ENCODE data around the gene SHB. TPM values are rescaled to one million over a fixed set of nuclear protein-coding genes. Genes with fewer than 3 reads are reported as not detected.

The SHB gene
- total and polyA plus RNA-seq, 5 donors = 14.5 to 38.9 (median 30.4) TPM

DNA sequence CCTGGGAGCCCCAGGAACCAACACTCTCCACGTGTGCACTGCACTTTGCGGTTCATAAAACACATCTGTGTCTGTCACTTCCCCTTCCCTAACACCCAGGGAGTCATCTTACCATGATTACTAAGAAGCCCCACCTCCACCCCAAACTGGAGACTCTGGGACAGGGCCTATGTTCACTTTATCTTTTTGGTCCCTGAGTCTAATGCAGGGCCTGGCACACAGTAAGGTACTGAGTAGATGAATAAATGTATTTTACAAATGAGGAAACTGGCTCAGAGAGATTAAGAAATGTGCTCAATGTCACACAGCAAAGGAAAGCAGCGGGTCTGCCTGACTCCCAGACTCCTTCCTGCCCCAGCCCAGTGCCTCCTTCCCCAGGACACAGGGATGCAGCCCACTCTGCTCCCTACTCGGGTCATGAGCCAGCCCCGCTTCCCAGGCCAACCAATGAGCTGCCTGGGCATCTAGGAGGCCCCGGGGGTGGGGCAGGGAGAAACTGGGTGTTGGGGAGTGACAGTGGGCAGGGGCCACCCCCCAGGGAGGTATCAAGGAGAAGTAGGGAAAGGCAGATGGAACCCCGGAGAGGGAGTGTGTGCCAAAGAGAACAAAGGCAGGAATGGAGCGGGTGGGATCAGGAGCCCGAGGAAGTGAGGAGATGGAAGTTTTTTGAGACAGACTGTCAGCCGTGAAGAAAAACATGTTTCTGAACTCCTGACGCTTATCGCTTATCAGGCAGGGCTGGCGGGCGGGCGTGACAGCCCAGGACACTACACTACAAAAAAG is 30.5 kb downstream of the SHB start:
- Histone ChIP-seq H3K9me3 (ENCODE audit: control insufficient read depth, low read length) (no peaks in the 10 kb centered on the region), H3K4me3 (ENCODE audit: low read length) (no peak overlapping the region), H3K27me3 (ENCODE audit: control insufficient read depth, insufficient read depth) (no peaks in the 10 kb centered on the region), H3K27ac (ENCODE audit: low read length) (peak overlapping the region; percentile 54), H3K4me1 (ENCODE audit: control insufficient read depth, insufficient read depth, low read length) (peaks cover 34% of the 10 kb centered on the region)
- intact Hi-C loops (cut with DNase I) = no loop called here
- DNase-seq = peak; percentile 53 to 82 (median 81)
- 28% methylated on average over 15 of the region's 15 CpGs for WGBS
- peak; percentile 61 to 80 for ATAC-seq

DNA sequence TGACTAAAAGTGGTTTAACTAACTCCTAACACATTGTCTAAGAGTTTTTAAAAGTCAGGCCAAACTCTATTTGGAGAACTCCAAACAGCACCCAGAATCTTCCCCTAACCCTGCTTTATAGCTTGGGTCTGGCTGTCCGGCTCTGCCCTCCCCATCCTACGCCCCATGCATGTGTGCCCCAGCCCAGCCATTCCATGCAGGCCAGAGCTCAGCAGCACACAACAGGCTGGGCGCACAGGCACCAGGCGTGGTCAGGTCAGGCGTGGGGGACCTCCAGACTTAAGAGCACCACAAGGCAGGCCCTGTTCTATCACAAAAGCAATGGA is 31.1 kb downstream of the SHB start:
- Histone ChIP-seq H3K27ac (ENCODE audit: low read length) (peak overlapping the region; percentile 54), H3K27me3 (ENCODE audit: control insufficient read depth, insufficient read depth) (no peaks in the 10 kb centered on the region), H3K4me1 (ENCODE audit: control insufficient read depth, insufficient read depth, low read length) (peaks cover 33% of the 10 kb centered on the region), H3K4me3 (ENCODE audit: low read length) (no peak overlapping the region), H3K9me3 (ENCODE audit: control insufficient read depth, low read length) (no peaks in the 10 kb centered on the region)
- DNase-seq = no peak
- WGBS = 70% methylated on average over 5 of the region's 5 CpGs
- peak in 1 of 2 donors; percentile 9 for ATAC-seq
- intact Hi-C loops (cut with DNase I) = no loop called here

GRCh38 chr9:38036359-38037084 is 32.5 kb downstream of the SHB start:
- WGBS = 72% methylated on average over 12 of the region's 12 CpGs
- Histone ChIP-seq H3K4me3 (ENCODE audit: low read length) (no peak overlapping the region), H3K27me3 (ENCODE audit: control insufficient read depth, insufficient read depth) (no peaks in the 10 kb centered on the region), H3K9me3 (ENCODE audit: control insufficient read depth, low read length) (no peaks in the 10 kb centered on the region), H3K4me1 (ENCODE audit: control insufficient read depth, insufficient read depth, low read length) (peaks cover 37% of the 10 kb centered on the region), H3K27ac (ENCODE audit: low read length) (no peak overlapping the region)
- DNase-seq (peak in 1 of 3 donors; percentile 41), ATAC-seq (no peak)
- intact Hi-C loops (cut with DNase I) = no loop called here

DNA sequence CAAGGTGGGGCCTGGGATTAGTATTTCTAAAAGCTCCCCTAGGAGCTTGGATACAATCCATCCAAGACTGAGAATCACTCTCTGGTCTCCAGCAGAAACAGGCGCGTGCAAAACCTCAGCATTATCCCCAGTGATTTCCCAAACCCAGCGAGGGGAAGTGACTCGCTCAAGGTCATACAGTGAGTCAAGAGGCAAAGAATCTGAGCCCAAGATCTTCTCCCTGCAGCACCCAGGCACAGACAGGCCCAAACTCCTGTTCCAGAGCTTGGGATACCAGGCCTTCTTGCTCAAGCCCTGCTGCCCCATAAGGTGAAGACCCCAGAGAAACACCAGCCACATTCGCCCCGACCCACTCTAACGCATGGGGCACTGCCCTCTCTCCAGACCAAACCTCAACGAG is 33.2 kb downstream of the SHB start:
- Histone ChIP-seq H3K9me3 (ENCODE audit: control insufficient read depth, low read length) (no peaks in the 10 kb centered on the region), H3K4me1 (ENCODE audit: control insufficient read depth, insufficient read depth, low read length) (peaks cover 37% of the 10 kb centered on the region), H3K27me3 (ENCODE audit: control insufficient read depth, insufficient read depth) (no peaks in the 10 kb centered on the region), H3K4me3 (ENCODE audit: low read length) (no peak overlapping the region), H3K27ac (ENCODE audit: low read length) (no peak overlapping the region)
- intact Hi-C loops (cut with DNase I) = no loop called here
- ATAC-seq (no peak), DNase-seq (no peak)
- WGBS = 82% methylated on average over 8 of the region's 8 CpGs

DNA sequence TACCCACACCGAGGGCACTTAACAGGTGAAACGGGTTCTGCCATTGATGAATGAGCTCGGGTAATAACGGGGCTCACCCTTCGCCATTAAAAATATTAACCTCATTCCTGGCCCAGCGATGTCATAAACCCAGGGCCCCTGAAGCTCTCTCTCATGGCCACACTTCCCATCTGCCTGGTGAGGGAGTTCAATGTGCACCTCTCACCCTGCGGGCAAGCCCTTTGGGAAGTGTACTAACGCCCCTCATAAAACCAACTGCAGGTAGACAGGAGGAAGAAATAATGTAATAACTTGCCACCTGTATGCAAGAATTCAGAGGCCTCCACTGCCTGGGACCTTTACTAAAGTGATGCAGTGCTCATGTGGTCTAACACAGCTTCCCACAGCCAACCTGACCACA is 35.1 kb downstream of the SHB start:
- no peak for DNase-seq
- H3K4me3 ChIP-seq (ENCODE audit: low read length) = no peak overlapping the region
- ATAC-seq = no peak
- peaks cover 25% of the 10 kb centered on the region for H3K4me1 ChIP-seq (ENCODE audit: control insufficient read depth, insufficient read depth, low read length)
- no peaks in the 10 kb centered on the region for H3K9me3 ChIP-seq (ENCODE audit: control insufficient read depth, low read length)
- no peak overlapping the region for H3K27ac ChIP-seq (ENCODE audit: low read length)
- intact Hi-C loops (cut with DNase I) = no loop called here
- no peaks in the 10 kb centered on the region for H3K27me3 ChIP-seq (ENCODE audit: control insufficient read depth, insufficient read depth)
- WGBS = 95% methylated on average over 8 of the region's 8 CpGs

DNA sequence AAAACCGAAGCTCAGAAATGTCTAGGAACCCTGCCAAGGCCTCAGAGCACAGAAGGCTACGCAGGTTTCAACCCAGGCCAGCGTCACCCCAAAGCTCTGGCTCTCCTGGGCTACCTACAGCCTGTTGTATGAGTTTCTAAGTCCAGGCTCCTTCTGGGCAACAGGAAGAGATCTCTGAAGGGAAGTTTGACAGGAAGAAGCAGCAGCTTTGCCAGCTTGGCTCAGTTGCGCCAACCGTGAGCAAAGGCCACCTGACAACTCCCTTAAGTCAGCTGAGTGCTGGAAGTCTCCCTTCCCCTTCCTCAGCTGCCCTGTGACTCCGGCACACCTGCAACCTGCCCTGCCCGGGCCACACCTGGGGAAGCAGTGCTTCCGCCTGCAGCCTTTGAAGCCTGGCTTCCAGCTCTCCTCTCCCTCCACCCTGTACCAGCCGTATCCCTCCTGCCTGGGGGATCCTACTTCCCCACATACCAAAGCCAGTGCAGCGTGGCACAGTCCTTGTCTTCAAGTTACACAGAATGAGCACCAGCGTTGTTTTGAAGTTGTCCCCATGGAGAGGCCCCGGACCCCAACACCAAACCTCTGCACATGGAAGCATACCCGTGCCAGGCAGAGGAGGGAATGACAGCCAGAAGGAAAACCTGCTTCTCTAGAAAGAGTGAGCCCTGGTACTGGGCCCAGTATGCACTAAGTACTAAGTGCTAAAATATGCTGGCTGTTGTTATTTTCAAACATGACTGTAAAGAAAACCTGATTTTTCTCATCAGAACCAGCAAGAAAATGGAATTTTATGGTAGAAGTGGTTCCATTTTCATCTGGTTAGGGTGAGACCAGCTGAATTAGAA is 36.5 kb downstream of the SHB start:
- intact Hi-C loops (cut with DNase I) = no loop called here
- Histone ChIP-seq H3K4me3 (ENCODE audit: low read length) (no peak overlapping the region), H3K27me3 (ENCODE audit: control insufficient read depth, insufficient read depth) (no peaks in the 10 kb centered on the region), H3K27ac (ENCODE audit: low read length) (no peak overlapping the region), H3K9me3 (ENCODE audit: control insufficient read depth, low read length) (no peaks in the 10 kb centered on the region), H3K4me1 (ENCODE audit: control insufficient read depth, insufficient read depth, low read length) (peaks cover 21% of the 10 kb centered on the region)
- DNase-seq = no peak
- 58% methylated on average over 13 of the region's 13 CpGs for WGBS
- peak; percentile 40 to 44 for ATAC-seq

DNA sequence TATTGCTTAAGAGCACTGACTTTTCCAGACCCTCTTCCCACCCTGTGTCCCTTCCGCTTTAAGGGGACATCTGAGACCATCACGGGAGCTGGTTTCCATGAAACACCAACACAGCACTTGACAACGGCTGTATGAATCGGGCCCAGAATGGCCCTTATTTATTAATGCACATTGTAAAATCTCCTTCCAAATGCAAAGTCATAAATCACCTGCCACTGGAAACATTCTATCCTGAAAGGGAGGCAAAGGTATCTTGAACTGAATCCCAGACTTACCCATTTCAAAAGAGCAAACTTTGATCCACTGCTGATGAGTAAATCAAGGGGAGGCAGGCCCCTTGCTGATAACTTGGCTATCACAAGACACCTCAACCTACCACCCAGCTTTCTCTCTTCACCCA is 37.4 kb downstream of the SHB start:
- no peak for ATAC-seq
- Histone ChIP-seq H3K9me3 (ENCODE audit: control insufficient read depth, low read length) (no peaks in the 10 kb centered on the region), H3K27me3 (ENCODE audit: control insufficient read depth, insufficient read depth) (no peaks in the 10 kb centered on the region), H3K27ac (ENCODE audit: low read length) (no peak overlapping the region), H3K4me3 (ENCODE audit: low read length) (no peak overlapping the region), H3K4me1 (ENCODE audit: control insufficient read depth, insufficient read depth, low read length) (peaks cover 20% of the 10 kb centered on the region)
- intact Hi-C loops (cut with DNase I) = no loop called here
- DNase-seq = no peak
- 68% methylated on average over 4 of the region's 4 CpGs for WGBS

DNA sequence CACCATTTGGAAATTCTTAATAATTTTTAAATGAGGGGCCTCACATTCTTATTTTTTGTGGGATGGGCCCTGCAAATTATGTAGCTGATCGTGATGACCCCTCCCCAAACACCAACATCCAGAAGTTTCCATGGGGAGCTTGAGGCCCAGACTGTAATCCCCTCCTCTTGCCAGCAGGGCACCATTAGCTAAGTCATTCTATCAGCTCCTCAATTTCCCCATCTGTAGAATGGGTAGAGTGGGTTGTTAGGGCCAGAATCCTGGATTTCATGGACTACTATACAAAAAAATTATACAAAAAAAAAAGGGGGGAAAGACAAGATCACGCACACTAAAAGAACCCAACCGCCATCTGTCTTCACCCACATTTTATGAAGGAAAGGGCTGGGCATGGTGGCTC is 38.4 kb downstream of the SHB start:
- H3K4me1 ChIP-seq (ENCODE audit: control insufficient read depth, insufficient read depth, low read length) = peaks cover 25% of the 10 kb centered on the region
- ATAC-seq = no peak

DNA sequence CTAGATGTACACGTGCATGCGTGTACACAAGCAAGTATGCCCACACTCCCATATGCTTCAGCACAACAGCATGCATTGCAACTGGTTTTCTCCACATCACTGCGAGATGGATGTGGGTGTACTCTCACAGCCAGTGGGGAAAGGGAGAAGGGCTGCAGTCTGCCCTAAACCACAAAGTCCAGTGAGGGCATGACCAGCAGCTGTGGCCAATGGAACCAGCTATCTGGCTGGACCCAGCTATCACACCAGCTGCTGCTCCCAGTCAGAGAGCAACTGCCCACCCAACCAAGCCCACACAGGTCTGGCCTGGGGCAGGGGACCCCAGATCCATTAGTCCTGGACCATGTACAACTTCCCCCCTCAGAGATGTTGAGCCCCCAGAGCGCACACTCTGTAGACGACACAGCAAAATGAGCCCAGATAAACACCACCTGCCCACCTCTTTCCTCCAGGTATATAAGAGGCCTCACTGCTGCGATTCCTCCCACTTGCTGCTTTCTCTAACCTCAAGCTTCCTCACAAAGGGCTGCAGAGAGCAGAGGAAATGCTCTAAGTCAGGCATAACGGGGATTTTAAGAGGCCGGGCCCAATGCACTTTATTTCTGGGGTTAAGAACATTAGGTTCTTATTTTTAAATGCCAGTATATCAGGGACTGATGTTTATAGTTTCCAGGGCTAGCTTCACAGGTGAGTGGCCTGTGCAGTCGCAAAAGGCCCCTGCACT is 39.0 kb downstream of the SHB start:
- no peaks in the 10 kb centered on the region for H3K27me3 ChIP-seq (ENCODE audit: control insufficient read depth, insufficient read depth)
- no peaks in the 10 kb centered on the region for H3K9me3 ChIP-seq (ENCODE audit: control insufficient read depth, low read length)
- 83% methylated on average over 9 of the region's 9 CpGs for WGBS
- no peak overlapping the region for H3K4me3 ChIP-seq (ENCODE audit: low read length)
- DNase-seq = no peak
- no peak overlapping the region for H3K27ac ChIP-seq (ENCODE audit: low read length)
- no peak for ATAC-seq
- intact Hi-C loops (cut with DNase I) = no loop called here
- peaks cover 31% of the 10 kb centered on the region for H3K4me1 ChIP-seq (ENCODE audit: control insufficient read depth, insufficient read depth, low read length)

More for the DNA sequence above, 38.4 kb downstream of the SHB start:
- 95% methylated on average over 3 of the region's 3 CpGs for WGBS
- Histone ChIP-seq H3K27ac (ENCODE audit: low read length) (no peak overlapping the region), H3K4me3 (ENCODE audit: low read length) (no peak overlapping the region), H3K9me3 (ENCODE audit: control insufficient read depth, low read length) (no peaks in the 10 kb centered on the region), H3K27me3 (ENCODE audit: control insufficient read depth, insufficient read depth) (no peaks in the 10 kb centered on the region)
- no peak for DNase-seq
- intact Hi-C loops (cut with DNase I) = no loop called here

DNA sequence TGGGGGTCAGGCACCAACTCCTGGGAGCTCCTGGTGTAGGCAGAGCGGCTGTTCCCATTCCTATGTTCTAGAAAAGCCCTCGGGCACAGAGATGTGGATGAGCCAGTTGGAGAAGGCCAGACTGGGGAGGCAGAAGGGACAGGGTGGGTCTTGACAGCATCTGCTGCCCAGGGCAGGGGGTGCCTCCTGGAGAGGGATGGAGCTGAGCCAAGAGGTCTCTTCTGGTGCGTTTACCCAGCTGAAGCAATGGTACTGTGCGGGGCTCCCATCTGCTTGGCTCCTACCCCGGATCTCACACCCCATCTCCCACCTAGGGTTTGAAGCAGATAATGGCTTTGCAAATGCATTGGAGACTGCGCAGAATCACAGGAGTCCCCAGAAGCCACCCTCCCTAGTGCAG is 41.3 kb downstream of the SHB start:
- 87% methylated on average over 6 of the region's 6 CpGs for WGBS

More for the DNA sequence above, 41.3 kb downstream of the SHB start:
- no peaks in the 10 kb centered on the region for H3K9me3 ChIP-seq (ENCODE audit: control insufficient read depth, low read length)
- H3K27ac ChIP-seq (ENCODE audit: low read length) = no peak overlapping the region
- no peaks in the 10 kb centered on the region for H3K27me3 ChIP-seq (ENCODE audit: control insufficient read depth, insufficient read depth)
- H3K4me1 ChIP-seq (ENCODE audit: control insufficient read depth, insufficient read depth, low read length) = peaks cover 38% of the 10 kb centered on the region
- DNase-seq (peak in 1 of 3 donors; percentile 4), ATAC-seq (no peak)
- H3K4me3 ChIP-seq (ENCODE audit: low read length) = no peak overlapping the region
- intact Hi-C loops (cut with DNase I) = no loop called here

All from right cardiac atrium (tissue), 5 donors.